ENCODE results near the gene HDAC11.

GRCh38 chr3:13432093-13432492 lies 48.0 kb upstream of the HDAC11 start:
- TF ChIP-seq POLR2A (IDR thresholded peaks at IDR 0.05; ENCODE audit: low read depth, low read length) (no peak), POLR2AphosphoS5 (IDR thresholded peaks at IDR 0.05; ENCODE audit: low read depth, low read length) (no peak), TAF1 (IDR thresholded peaks at IDR 0.05; ENCODE audit: borderline replicate concordance, low read depth, low read length) (no peak)

Data from GM12892 (cell line).